HT-29 (cell line): Measurements from ENCODE around the gene POP4. TPM values are rescaled to one million over a fixed set of nuclear protein-coding genes. Genes with fewer than 3 reads are reported as not detected.

Experiments
- DNase-seq: peaks from one replicate; pipeline ENCODE4 v3.0.0-alpha.2; 2015; ENCODE audit warnings: low spot score
- total RNA-seq: library from RNA; depleted of rRNA; stranded (reverse); fragments of >200 nt; shearing (Covaris generic); gene quantifications from 2 replicates; pipeline ENCODE4 v1.2.3, GENCODE V29; 2014

POP4 gene
- total RNA-seq, 1 experiment from 2014 or later, result 139 TPM

DNA sequence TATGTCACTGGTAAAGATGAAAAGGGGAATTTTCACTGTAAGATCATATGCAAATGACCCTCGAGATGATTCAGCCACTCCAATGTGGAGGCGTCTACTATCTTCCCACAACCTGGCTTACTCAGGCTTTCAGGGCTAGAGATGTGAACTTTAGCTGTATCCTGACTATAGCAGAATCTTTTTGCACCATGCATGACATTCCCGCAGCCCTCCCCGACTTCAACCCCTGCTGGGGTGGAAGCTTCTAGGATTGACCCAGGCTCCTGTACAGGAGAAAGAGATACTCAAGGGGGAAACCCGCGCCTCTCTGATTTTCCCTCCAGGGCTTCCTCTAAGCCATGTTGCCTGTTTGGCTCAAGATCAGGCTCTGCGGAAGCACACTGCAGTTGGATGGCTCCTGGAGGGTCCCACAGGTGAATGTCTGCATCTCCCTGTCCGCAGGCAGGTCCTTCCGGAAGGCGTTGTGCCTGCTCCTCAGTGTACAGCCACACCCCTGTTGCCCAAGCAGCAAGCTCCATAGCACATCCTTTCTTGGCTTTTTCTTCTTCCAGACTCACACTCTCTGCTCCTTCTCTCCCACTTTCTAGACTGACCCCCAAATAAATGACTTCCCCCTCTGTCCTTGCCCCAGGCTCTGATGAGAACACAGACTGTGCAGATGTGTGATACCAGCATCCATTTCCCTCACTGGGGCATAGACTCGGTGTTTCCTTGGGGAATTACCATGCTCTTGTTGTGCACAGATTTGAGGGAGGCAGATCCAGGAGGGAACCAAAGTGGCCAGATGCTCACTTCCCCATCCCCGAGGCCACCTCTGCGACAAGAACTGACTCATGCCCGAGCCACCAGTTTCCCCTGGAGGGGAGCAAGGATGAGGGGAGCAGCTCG lies 29.1 kb upstream of the POP4 start:
- DNase-seq, result no peak

DNA sequence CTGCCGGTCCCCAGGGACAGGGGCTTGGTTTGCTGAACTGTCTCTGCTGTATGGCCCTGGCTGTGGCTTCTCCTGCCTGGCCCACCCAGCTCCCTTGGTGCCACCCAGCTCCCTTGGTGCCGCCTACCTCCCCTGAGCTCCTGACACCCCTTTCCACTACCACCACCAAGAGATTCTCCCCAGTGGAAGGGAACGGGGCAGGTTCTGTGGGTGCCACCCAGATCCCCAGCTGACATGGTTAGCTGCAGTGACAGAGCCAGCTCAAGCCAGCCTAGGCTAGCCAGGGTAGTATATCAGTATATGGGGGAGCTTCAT lies 28.5 kb upstream of the POP4 start:
- no peak for DNase-seq

DNA sequence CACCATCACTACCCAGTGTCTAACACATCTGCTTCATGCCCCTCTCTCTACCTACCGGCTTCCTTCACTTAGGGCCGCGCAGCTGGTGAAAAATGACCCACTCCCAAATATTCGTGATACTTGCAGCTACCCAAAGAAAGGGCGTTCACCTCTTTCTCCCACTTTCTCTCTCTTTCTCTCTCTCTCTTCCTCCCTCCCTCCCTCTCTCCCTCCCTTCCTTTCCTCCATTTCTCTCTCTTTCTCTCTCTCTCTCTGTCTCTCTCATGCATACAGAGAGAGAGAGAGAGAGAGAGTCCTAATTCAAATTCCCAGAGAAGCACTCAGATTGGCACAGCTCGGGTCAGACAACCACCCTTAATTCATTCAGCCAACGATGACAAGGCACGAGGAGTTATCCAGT lies 27.7 kb upstream of the POP4 start:
- DNase-seq, result no peak

DNA sequence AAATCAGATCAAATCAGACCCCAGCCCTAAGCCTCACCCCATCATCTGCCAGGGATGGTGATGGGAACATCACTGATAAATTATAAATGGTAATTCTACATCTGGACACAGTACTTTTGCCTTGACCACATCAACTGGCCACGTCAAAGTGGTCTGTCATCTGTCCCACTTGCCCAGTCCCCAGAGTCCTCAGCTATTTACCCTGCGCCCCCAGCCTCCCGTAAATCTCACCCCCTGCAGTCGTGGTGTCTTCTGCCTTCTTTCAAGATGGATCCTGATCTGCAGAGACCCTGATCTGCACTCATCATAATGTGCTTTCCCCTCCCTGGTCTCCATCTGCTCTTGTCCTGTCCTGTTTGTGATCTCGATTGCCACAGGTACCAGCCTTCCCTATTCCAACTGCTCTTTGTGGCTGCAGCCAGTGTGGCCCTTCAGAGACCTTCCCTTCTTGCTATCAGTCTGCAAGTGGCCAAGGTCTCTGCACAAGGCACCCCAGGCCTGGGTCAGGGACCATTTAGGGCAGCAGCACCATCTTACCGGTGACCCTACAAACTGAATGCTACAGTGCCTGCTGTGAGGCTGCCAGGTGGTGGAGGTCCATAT lies 26.7 kb upstream of the POP4 start:
- DNase-seq, result no peak

DNA sequence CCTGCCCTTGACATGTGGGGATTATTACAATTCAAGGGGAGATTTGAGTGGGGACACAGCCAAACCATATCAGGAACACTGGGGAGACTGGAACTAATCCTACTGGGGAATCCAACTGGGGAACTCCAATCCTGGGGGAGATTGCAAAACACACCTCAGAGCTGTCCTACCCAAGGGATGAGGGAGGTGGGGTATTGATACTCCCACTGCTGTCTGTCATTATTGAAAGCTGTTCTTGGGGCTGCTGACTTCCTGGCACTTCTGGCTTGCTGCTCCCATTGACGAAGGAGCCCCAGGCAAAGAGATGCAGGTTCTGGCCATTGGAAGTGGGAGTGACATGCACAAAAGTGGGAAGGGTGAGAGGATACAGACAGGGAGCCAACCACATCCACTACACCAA lies 24.7 kb upstream of the POP4 start:
- DNase-seq, result no peak

DNA sequence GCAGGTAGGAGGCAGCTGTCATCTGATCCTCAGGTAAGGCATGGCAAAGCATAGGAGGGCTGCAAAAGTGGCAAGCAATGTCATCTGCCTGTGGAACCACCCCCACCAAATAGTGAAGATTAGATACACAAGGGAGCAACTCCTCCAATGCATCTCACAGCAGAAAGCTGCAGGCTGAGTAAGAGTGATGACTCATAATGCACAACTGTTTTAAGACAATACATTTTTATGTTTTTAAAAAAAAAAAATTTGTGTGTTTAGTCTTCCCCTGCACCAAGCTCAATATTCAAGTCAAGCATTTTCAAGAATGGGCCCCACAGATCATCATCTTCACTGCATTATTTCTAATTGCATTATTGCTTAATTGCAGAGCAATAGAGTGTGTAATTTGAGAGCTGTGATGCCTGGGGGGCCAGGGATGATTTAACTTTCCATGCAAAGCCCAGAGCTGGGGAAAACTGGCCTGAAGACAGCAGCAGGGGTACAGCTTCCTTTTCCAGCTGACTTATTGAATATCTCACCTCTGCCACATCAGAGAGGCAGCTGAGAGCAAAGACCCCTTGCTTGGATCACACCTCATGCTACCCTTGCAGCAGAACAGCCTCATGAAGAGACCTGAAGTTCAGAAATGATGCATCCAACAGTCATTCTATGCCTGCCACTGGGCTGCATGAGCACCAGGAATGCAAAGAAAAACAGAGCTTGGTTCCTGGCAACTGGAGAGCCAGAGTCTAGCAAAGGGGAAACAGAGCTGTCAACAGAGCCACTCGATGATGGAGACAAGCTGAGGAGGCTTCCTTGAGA lies 22.7 kb upstream of the POP4 start:
- no peak for DNase-seq

DNA sequence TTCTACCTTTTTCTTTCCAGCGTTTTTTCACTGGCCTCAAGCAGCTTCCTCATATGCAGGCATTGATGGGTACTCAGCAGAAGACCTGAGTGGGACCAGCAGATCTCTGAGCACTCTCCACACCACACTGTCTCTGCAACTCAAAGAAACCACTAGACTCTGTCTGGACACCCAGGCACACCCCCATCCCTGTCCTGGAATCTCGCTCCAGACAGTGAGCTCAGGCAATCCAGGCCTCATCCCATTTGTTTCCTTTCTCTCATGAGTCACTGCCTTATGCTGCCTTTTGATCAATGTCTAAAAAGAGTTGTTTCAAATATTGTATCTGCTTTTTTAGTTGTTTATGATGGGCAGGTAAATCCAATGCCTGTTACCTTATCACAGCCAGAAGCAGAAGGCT lies 19.7 kb upstream of the POP4 start:
- no peak for DNase-seq

DNA sequence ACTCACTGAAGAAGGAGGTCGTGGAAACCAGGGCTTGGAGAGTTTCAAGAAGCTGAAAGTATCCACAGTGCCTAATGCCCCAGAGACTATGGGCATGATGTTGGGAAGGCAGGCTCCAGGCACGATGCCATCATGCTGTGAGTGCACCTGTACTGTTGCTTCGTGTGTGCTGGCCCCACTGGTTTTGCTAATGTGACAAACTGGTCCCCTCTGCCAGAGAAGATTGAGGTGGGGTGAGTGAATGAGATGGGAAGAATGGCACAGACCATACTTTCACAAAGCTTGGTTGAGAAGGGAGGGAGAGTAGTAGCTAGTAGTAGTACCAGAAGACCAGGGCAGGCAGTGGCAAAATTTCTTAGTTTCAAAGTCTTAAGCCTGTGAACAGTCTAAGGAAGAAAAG lies 19.0 kb upstream of the POP4 start:
- no peak for DNase-seq

DNA sequence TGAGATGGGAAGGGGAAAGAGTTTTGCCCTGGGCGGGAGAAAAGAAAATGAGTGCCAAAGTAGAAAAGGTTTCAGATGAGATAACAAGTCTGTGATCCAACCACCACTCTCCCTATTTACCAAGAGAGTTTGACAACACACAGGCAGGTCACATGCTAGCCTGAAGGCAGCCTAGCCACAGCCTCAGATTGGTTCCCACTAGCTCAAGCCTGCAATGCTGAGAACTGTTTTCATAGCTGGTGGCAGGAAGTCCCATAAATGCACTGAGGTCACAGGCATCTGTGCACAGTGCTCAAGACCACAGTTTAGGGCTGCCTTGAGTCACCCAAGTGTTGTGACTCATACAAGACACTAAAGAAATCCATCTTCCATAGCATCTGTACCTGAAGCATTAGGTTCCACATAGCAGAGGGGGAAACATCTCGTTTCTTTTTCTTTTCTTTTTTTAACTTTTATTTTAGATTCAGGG lies 18.5 kb upstream of the POP4 start:
- DNase-seq, result no peak

DNA sequence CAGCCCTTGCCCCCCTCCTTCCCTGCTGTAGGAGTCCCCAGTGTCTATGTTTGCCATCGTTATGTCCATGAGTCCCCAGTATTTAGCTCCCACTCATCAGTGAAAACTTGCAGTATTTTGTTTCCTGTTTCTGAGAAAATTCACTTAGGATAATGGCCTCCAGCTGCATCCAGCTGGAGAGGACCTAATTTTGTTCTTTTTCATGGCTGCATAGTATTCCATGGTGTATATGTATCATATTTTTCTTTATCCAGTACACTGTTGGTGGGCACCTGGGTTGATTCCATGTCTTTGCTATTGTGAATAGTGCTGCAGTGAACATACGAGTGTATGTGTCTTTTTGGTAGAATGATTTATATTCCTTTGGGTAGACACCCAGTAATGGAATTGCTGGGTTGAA lies 18.0 kb upstream of the POP4 start:
- no peak for DNase-seq

DNA sequence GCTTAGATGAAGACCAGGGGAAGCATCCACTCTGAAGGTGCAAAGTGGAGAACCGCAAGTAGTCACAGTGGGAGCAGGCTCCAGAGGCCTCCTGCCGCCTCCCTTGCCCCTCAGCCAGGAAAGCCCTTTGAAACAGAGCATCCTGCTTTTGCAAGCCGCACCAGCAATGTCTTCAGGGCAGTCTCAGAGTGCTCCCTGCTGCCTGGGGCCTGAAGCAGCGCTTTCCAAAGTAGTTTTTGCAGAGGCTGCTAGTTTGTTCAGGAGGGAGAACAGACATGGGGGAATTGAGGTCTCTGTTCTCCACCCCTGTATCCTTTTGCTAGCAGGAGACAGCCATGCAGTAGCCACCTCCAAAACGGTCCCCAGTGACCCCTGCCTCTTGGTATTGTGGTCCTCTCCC lies 15.8 kb upstream of the POP4 start:
- DNase-seq, result no peak

DNA sequence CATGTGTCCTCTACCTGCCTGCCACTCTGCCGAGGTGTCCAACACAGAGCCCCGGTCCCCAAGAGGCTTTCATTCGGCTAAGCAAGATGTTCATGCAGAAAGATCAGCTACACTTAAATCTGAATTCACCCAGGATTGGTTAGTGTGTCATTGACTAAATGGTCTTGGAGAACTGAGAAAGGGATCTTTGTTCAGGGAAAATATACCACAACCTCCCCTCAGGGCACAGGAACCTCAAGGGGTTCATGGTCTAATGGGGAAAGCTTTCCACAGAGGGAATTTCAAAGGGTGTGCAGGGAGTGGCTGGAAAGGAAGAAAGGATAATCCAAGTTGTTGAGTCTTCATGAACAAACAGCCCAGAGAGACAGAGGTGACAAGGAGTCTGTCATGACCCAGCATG lies 14.4 kb upstream of the POP4 start:
- DNase-seq, result no peak

DNA sequence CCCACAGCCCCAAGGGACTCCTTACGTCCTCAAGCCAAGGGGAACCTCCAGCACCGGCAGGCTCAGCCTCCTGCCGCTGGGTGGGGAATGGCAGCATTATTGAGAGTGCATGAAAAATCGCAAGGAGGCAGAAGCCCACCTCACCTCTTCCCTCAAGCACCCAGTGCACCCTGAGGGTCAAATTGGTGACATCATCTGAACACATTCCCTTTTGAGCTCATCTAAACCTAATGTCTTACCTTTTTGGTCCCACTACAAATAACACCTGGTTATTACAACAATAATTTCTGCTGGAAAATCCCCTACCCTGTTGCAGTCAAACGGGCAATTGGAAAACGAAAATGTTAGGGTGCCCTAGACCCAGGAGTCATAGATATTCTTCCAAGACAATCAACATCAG lies 12.2 kb upstream of the POP4 start:
- no peak for DNase-seq

DNA sequence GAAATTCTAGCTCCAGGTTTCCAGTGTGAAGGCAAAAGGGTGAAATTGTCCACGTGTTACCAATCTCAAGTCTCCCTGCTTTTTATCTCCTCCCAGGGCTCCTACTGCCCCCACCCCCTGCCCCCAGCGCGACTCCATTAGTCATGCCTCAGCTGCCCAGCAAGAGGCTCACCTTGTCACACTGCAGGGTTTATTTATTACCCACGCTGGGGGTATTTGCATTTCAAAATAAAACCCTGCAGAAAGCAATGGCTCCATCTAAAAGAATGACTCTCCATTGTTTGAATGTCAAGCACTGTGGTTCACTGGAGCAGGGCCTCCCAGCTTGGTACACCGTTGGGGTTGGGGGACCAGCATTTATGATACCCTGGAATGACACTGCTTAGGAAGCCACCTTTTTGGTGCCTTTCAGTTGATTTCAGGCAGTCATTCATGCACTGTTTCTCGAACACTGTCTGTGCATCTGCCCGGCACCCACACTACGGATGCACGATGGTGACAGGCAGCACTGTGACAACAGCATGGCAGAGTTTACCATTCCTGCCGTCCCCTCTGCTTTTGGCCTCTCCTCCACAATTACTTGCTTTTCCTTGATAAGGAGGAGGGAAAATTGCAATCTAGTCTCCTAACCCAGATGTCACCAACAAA lies 9.9 kb upstream of the POP4 start:
- no peak for DNase-seq

DNA sequence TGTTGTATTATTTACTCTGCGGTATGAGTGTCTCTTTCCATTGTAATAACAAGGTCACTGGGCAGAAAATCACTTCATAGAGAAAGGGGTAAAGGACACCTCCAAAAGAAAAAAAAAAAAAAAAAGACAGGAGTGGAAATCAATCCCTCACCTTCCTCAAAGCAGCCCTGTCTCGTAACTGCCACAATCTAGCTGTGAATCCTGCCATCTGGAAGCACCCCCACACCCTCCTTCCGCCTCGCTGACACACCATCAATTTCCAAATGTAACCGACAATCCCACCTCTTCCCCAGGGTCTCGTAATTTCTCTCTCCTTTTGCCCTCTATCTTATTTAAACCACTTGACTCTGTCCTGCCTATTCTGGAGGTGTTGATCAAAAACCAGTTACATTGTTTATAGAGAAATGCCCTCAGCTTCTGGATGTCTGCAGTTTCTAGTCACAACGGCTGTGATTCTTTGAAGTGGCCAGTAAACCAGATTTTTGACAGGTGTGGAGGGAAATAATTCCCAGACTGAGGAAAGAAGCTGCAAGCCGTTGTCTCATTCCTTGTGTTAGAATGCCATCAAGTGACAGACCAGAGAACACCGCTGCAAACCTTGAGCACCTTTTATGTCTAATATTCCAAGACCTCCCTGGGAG lies 9.1 kb upstream of the POP4 start:
- DNase-seq, result peak; percentile 44

DNA sequence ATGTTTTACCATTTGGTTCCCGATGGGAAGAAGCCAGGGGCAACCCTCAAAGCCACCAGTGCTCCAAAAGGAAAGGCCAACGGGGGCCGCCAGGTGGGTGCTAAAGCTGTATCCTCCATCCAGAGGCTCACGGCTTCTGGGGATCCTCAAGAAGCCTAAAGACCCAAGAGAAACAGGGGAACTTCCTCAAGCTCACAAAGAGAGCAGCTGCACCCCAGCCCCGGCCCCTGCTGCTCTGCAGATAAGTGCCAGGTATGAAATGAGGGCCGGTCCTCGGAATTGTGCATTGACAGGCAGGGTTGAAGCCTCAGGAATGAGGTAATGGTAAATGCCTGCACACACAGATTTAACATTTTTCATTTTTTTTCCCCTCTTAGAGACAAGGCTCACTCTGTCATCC lies 8.0 kb upstream of the POP4 start:
- no peak for DNase-seq

DNA sequence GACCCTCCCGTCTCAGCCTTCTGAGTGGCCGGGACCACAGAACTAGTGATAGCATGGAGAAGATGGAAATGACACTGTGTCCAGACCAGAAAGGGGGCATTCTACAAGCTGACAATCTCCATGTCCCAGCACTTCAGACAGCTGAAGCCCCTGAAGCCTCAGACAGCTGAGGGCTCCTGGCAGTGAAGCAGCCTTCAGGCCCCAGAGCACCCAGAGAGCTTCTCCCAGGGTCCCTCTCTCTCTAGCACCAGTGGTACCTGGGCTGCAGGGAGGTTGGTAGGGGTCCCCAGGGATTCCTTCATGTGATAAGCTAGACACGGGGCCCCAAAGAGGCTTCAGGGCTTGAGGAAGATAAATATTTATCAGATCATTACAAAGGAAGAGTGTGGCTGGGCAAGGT lies 7.6 kb upstream of the POP4 start:
- DNase-seq, result no peak

DNA sequence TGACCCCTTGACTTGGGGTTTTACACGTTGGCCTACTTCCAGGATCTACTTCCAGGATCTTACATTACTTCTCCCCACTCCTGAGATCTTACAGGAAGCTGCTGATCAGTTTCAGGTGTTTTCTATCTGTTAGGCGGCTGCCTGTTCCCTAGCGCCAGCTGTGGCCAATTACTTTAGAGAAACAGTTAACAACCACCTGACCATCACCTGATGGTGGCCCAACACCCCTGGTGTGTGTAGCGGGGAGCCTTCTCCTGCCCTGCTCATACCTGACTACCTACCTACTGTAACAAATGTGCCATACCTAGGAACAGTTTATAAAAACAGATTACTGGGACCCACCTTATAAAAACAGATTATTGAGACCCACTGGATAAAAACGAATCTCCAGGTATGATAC lies 2.8 kb upstream of the POP4 start:
- peak; percentile 11 for DNase-seq

DNA sequence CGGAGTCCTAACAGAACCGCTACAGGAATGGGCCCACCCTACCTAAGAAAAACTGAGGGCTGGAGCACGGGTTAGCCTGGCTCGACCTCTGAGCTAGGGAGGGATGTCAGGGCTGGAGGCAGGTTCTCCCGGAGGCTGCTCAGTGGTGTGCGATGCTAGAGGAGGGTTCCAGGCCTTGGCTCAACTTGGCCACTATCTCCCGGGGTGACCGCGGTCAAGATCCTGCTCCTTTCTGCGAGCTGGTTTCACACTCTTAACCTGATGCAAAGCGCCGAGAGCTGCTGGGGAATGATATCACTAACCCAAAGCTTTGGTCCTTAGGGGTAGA lies 301 bp downstream of the POP4 start:
- DNase-seq, result no peak

DNA sequence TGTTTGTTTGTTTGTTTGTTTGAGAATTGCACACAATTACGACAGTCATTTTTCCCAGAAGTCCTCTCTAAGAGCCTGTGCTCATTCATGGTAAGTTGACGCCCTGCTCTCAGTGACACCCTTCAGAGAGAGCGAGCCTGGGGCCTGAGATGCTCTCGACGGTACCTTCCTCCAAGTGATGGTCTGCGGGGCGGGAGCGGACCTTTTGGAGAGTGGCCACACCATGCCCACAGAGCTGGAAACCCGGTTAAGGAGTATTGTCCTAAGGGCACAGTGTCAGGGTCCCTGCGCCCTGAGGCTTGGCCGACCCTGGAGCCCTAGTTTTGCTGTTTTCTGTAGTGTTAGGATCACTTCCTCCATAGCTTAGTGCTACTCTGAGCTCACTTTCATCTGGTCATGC lies 3.6 kb downstream of the POP4 start:
- DNase-seq, result no peak

DNA sequence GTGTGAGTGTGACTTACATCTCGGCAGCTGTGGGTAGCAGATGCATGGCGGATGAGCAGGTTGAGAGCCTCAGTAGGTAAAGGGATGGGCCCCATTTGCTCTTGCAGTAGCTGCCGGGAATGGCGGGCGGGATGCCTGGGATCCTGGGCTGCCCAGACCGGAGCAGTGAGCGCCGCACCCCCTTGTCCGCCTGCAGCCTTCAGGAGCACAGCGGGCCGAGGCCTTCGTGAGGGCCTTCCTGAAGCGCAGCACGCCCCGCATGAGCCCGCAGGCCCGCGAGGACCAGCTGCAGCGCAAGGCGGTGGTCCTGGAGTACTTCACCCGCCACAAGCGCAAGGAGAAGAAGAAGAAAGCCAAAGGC lies 4.1 kb downstream of the POP4 start:
- no peak for DNase-seq
